GM18858 (cell line): ENCODE data around the gene CLDND2.
A peak's percentile ranks its signal among the peaks of the same experiment; 100 is the strongest.
"Not testable (repeated sequence)": the region's sequence is repeated elsewhere in the genome, so short reads cannot be mapped to it uniquely, and the experiment has no call there.

Experiments
- ATAC-seq: cut with Tn5 transposase; IDR thresholded peaks from one replicate; pipeline ENCODE4 v1.9.1; 2021; ENCODE audit not compliant: unreplicated experiment

The CLDND2 gene, protein sequence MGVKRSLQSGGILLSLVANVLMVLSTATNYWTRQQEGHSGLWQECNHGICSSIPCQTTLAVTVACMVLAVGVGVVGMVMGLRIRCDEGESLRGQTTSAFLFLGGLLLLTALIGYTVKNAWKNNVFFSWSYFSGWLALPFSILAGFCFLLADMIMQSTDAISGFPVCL

DNA sequence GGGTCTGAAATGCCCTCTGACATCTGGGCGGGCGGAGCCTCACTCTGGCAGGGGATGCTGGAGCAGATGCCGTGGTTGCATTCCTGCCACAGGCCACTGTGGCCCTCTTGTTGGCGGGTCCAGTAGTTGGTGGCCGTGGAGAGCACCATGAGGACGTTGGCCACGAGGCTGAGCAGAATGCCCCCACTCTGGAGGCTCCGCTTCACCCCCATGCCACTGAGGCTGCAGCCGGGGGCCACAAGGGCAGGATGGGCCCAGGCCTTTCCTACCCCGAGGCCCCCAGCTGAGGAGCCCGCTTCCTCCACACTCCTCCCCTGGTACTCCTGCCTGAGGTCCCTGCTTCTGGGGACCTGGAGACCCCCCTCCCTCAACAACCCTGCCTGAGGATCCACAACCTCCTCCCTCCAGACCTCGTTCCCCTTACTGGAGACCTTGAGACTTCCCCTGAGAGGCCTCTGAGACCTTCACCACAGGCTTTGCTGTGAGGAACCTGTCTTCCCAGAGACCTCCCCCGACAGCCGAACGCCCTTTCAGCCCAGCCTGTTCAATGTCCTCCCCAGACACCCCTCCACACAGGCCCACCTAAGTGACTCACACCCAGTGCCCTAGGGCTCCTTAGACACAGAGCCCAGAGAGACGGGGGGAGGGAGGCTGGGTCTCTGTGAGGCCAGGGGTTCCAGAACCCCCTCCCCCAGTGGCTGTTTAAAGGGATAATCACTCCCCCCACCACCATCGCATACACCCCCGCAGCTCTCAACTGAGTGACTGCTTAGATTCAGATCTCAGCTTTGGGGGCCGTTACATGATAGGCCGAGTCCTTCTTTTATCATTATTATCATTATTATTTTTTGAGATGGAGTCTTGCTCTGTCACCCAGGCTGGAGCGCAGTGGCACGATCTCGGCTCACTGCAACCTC lies at the start of gene CLDND2:
Gene CLDND2 (minus strand): TSS at position 638 of the 917 bp plus-strand sequence. CDS start 426 bp downstream, at position 212.
- no peak for ATAC-seq

DNA sequence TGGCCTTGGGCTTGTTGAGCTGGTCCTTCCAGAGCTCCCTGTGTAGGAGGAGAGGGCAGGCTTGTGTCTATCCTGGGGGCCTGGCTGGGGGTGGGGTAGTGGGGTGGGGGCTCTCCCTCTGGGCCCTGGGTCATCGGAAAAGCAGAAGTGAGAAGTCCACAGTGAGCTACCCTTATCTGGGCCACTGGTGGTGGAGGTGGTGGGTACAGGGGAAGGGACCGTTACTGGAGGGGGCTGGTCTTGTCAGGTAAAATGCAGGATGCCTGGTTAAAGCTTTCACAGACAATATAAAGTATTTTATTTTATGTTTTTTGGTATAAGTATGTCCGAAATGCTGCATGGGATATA lies 49.0 kb upstream of the CLDND2 start:
- no peak for ATAC-seq

DNA sequence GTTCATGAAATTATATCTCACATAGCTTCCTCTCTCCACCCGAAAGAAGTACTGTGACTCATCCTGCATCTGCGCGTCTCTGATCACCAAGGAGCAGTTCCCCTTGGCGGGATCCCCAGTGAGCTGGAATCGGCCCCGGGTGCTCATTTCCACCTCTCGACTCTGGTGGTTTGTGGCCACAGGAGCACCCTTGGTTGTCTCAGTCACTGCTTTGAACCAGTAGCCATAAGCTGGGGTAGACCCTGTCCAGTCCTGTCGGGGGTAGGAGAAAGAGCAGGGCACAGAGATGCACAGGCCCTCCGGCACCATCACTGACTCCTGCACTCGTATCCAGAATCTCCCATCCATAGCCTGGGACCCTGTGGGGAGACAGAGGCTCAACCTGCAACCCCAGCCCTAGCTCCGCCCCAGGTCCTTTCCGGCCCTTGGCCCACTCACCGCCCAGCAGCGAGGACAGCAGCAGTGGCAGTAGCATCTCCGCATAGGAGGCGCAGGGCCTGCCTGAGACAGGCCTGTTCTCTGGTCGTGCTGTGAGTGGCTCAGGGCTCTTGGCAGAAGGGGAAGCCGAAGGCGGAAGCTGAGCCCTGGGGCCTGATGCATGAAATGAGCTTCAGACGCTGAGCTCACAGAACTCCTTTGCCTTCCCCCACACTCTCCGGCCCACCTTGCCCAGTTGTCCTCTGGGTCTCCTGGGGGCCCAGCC lies 48.5 kb upstream of the CLDND2 start, which contains the start of gene SIGLEC10:
Gene SIGLEC10 (minus strand): TSS at position 536 of the 703 bp plus-strand sequence. CDS start 61 bp downstream, at position 475.
- peak; percentile 52 for ATAC-seq

DNA sequence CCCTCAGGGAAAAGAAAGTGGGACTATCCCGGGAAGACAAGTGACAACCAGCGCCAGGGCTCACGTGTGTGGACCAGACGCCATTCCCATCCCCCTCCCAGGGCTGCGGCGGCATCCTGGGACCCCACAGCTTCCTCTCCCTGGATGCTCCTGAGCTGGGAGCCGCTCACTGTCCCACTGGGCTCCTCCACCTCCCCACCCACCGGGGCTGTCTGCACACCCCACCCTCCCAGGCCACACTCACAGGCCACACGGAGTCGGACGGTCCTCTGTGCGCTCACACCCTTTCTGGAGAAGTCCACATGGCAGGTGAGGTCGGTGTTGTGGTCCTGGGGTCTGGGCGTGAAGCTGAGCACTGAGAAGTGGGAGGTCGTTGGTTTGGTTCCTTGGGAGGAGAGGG lies 47.6 kb upstream of the CLDND2 start:
- not testable (repeated sequence) for ATAC-seq

DNA sequence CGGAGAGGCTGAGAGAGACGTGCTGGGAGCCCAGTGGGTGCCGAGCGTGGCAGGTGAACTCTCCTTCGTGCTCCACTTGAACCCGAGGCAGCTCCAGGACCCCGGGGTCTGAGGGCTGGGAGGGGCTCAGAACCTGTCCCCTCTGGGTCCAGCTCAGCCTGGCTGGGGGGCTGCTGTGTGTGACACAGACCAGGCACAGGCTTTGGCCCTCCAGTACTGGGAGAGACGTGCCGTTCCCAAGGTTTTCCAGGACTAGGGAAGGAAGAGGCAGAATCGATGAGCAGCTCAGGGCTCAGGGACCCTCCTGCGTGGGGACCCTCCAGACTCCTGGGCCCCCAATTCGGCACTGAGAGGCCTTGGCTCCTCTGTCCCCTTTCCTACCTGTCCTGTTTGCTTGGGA lies 46.4 kb upstream of the CLDND2 start:
- no peak for ATAC-seq

DNA sequence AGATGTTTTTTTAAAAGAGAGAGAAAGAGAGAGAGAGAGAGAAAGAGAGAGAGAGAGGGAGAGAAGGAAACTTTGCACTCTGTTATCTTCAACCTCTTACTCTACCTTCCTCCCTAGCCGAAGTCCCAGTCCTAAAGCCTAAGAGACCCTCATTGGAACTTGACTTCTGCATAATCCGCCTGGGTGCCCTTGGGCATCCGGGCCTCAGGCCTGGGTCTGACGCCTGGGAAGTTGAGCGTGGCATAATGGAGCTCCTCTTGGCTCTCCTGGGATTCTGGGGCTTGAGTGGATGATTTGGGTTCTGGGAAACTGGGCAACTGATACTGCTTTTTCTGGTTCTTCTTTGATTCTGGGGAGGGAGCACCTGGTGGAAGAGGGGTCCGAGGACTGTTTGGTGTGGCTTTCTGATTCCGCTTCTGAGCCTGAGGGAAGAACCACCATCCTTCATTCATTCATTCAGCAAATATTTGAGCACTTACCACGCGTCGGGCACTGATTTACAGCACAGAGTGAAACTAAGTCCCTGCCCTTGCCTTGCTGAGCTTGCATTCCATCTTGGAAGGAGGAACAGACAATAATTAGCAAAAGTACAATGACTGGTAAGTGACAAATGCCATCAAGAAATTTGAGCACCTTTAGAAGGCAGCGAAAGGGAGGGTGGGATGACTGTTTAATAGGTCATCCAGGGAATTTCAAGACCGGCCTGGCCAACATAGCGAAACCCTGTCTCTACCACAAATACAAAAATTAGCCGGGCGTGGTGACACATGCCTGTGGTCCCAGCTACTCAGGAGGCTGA lies 42.3 kb upstream of the CLDND2 start:
- no peak for ATAC-seq

DNA sequence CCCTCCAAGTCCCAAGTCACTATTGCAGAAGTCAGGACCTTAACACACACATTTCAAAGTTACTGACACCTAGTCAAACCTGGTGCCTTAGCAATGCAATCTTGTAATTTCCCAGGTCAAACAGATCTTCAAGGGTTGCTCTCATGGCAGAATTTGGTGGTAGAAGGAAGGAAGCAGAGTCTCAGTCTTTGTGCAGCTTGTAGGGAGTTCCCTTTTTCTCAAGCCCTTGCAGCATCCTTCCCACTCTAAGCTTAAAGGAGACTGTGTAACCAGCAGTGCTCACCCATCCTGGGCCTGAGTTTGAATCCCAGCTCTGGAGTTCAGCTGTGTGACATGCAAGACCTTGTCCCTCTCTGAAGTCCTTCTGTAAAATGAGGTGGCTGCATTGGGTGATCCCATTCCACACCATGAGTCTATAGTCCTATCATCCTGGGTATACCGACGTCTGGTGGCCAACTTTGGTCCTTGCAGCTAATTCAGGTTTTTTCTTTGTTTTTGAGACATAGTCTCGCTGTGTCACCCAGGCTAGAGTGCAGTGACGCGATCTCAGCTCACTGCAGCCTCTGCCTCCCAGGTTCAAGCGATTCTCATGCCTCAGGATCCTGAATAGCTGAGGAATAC lies 38.8 kb upstream of the CLDND2 start:
- no peak for ATAC-seq

DNA sequence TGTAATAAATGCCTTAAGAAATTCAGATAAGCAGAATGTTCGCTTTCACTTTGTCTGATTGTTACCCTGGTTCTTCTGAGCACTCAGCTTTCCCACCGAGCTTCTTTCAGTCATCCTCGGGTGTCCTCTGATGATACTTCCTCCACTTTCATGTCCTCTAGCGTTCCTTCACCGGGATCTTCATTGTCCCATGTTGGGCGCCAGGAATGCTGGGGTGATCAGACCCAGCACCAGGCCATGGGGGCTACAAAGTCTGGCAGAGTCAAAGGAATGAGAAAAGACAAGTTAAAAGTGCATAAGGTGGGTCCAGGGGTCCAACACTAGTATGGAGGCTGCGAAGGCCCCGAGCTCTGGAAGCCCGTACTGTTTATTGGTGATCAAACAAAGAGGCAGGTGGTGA lies 33.3 kb upstream of the CLDND2 start:
- ATAC-seq, result no peak

DNA sequence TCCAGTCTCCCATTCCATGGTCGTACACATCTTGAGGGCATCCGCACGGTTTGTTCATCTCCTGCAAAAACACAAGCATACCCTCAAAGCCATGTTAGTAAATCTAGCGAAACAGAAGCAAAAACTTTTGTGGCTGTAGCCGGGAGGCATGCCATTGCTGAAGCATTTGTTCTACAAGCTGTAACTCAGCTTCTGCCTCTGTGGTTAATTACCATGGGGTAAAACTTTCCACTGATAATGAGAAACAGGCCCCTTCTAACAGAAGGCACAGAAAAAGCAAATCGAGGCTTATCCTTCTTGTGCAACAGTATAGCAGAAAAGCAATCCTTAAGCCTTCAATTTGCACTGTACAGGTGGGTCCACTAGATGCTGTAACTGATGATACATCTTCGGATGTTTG lies 31.1 kb upstream of the CLDND2 start:
- not testable (repeated sequence) for ATAC-seq

DNA sequence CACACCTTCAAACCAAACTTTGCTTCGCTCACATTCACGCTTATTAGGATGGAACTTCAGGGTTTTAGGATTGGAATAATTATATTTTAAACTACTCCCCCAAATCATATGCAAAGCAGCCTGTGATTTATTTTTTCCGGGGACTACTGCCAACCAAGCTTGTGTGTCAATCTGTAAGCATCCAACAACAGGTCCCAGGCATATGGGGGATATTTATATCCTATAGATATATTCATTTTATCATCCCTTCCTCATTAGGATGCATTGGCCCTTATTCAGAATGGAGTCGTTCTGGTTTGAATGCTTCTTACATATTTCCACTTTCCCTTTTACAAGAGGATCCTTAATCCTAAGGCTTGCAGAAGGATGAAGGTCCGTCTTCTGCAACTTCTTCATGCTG lies 30.4 kb upstream of the CLDND2 start:
- ATAC-seq, result no peak

DNA sequence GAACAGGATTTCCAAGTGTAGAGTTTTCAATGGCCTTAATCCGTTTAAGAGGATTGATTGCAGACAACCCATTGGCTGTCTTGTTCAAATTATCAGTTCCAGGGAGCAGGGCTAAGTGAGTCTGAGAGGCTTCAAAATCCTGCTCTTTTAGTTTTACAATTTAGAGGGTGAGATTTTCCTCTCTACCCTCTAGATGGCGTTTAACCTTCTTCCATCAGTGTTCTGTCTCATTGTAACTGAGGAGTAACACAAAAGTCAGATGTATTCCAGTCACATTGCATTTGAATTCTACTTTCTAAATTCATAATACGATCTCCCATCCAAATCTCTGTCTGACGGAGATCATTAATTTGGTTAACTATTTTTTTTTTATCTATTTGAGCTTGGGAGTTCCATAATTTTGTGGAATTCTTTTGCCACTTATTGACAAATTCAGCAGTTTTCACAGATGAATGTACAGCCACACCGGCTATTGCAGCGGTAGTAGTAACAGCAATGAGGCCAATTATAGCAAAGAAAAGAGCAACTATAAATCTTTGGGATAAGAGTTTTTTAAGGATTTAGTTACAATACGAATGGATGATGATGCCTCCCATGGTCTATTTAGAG lies 29.4 kb upstream of the CLDND2 start:
- ATAC-seq, result no peak

DNA sequence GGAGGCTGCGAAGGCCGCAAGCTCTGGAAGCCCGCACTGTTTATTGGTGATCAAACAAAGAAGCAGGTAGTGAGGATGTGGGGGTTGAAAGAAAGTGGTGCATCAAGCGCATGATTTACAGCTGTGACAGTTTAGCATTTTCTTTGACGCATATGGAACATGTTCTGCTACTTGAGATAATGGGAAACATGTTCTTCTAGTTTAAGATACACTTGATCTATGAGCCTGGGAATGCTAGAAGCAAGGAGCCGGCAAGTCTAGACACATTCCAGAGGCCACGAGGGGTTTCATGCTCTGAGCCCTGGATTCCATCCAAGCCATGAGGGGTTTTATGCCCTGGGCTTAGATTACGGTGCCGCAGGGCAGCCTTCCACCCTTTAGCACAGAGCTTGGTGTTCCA lies 28.6 kb upstream of the CLDND2 start:
- not testable (repeated sequence) for ATAC-seq

DNA sequence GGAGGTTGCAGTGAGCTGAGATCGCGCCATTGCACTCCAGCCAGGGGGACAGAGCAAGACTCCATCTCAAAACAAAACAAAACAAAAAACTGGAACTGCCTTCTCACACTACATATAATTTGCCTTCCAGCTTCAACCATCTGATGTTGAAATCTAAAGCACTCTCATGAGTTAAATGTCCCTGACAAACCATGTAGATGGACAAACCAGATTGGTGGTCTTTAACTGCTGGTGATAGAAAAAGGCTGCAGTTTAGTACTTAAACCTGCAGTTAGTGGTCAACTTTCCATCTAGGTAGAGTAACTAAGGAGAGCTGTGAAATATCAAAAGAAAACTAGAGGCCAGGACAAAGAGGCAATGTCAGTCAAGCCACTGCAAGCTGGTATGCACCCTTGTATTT lies 27.4 kb upstream of the CLDND2 start:
- ATAC-seq, result no peak

DNA sequence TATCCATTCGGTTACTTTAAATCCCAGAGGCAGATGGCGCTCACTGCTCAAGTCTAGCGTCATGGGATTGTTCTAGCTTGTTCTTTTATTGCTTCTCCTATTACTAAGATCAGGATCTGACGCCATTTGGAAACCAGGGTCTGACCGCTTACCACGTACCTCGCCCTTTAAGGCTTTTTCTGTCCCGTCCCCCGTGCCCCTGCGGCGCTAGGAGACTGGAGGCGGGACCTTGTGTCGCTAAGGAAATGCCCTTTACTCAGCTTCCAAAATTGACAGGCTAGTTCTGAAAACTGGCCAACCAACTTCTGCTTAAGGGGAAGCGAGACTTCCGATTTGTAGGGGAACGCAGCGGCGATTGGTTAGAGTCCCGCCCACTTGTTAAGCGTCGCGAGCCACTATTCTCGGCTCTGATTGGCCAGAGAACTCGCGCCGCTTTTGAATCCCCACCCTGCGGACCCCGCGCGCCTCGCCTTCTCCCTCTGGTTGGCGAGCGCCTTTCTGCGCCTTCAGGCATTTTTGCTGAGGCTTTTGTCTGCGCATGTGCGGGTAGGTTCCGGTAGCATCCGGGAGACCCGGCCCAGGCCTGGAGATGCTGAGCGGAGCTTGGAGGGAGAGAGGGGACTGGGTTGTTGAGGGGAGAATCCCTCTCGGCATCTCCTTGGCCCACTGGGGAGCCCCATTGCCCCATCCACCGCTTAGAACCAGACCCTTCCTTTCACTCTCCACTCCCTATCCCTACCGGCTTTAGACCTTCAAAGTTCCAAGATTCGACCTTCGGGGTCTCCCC lies 25.4 kb upstream of the CLDND2 start:
- peak; percentile 81 for ATAC-seq

DNA sequence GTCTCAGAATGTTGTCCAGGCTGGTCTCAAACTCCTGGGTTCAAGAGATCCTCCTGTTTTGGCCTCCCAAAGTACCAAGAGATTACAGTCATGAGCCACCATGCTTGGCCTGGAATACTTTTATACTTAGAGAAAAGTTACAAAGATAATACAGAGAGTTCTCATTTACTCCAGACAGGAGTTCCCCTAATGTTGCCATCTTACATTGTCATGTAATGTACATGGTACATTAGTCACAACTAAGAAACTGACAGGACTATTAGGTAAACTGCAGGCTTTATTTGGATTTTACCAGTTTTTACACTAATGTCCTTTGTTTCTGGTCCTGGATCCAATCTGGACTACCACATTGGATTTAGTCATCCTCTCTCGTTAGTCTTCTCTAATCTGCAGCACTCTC lies 23.9 kb upstream of the CLDND2 start:
- no peak for ATAC-seq

DNA sequence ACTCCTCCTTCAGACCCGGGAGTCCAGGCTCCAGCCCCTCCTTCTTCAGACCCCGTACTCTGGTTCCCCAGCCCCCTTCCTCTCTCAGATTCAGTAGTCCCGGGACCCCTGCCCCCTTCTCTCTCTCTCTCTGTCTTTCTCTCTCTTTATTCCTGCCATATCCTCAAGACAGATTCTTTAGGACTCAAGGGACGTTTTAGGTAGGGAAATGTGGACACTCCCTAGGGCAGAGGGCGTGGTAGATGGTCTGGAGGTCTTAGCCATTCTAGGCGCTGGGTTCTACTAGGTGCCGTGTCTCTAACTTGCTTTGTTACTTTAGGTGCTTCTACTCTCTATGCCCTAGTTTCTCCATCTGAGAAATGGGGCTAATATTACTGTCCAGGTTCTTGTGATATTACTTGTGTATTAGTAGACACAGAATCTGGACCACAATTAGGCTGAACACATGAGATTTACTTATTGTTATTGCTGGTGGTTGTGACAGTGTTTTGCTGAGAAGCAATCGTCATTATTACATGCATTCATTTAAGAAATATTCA lies 22.3 kb upstream of the CLDND2 start:
- ATAC-seq, result no peak

DNA sequence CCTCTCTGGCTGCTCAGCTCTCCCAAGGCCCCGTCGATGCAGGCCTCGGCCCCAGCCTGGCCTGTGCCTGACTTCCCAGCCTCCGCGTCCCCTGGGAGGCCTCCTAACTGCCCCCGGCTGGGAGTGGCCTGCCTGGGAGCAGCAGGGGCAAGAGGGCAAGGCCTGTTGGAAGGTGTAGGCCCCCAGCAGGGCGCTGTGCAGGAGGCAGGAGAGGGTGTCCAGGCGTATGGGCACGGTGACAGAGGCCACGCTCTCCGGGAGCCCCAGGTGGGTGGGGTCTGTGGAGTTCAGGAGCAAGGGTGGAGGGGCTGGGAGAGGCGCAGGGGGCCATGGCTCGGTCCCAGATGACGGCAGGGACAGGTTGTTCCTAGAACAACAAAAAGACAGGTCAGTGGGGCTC lies 20.3 kb upstream of the CLDND2 start:
- no peak for ATAC-seq

DNA sequence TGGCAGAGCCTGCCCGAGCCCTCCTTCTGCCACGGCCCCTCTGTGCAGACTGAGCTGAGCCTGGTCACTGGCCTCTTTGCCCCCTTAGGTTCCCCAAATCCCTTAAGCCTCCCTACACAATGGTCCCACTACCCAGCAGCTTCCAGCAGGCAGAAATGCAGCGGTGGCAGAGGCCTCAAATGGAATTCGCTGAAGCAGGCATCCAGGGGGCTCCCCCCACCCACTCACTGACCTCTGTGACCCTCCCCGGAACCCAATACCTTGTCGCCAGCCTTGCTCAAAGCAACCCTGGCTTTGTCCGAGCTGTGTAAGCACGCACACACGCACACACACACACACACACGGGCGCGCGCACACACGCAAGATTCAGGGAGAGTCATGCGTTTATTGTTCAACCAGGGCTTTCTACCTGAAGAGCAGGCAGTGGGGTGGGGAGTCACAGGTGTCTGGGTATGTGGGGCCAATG lies 19.2 kb upstream of the CLDND2 start, which contains the start of gene LIM2:
Gene LIM2 (minus strand): TSS at position 51 of the 466 bp plus-strand sequence. CDS start 531 bp downstream, outside the sequence.
- ATAC-seq, result no peak
